Activated B cell treated with CpG ODN at 0.5 μM for 24 hours (primary cell): ENCODE measurements around the gene C1orf216. TPM values are rescaled to one million over a fixed set of nuclear protein-coding genes. Genes with fewer than 3 reads are reported as not detected.
"Not testable (repeated sequence)": the region's sequence is repeated elsewhere in the genome, so short reads cannot be mapped to it uniquely, and the experiment has no call there.

Experiments
- ATAC-seq: fragments of 200-7000 bp; cut with Tn5 transposase; one replicate; pipeline ENCODE4 v1.10.0; 2021; ENCODE audit warnings: low read depth, mild to moderate bottlenecking, moderate library complexity
- CTCF ChIA-PET: fragments of 350-600 bp; sonication (Branson Sonifier 250); formaldehyde crosslinking; loops from one replicate; lab custom pipeline; 2021; ENCODE audit warnings: antibody characterized with exemption; lab: Charles Lee
- POLR2A ChIA-PET: fragments of 350-600 bp; sonication (Branson Sonifier 250); formaldehyde crosslinking; loops from one replicate; lab custom pipeline; 2021; ENCODE audit warnings: antibody characterized with exemption; lab: Charles Lee
- DNase-seq: peaks from one replicate; pipeline ENCODE4 v3.0.0; 2022
- H3K27ac Mint-ChIP-seq: one replicate; pipeline ENCODE4 v1.8.0; 2020; ENCODE audit warnings: mixed read lengths
- H3K27me3 Mint-ChIP-seq: one replicate; pipeline ENCODE4 v1.8.0; 2021; ENCODE audit warnings: mixed read lengths
- H3K36me3 Mint-ChIP-seq: one replicate; pipeline ENCODE4 v1.8.0; 2021; ENCODE audit warnings: low read depth, mixed read lengths
- H3K4me1 Mint-ChIP-seq: one replicate; pipeline ENCODE4 v1.8.0; 2021; ENCODE audit warnings: mixed read lengths
- H3K4me3 Mint-ChIP-seq: one replicate; pipeline ENCODE4 v1.8.0; 2020; ENCODE audit warnings: mild to moderate bottlenecking, mixed read lengths
- H3K9me3 Mint-ChIP-seq: one replicate; pipeline ENCODE4 v1.8.0; 2020; ENCODE audit warnings: mixed read lengths
- CTCF ChIP-seq: fragments of 200-600 bp; IDR thresholded peaks from one replicate; pipeline ENCODE4 v1.8.0; 2022; ENCODE audit warnings: antibody characterized with exemption, mild to moderate bottlenecking
- intact Hi-C: fragments of 100-400 bp; cut with micrococcal nuclease; formaldehyde crosslinking; loops from one replicate; pipeline ENCODE4 v1.15.1; 2024
- total RNA-seq: library from RNA; stranded (reverse); gene quantifications from 2 replicates; pipeline ENCODE4 v1.2.3, GENCODE V29; 2022

The C1orf216 gene
- total RNA-seq, 1 donor from 2014 or later, result 4.4 TPM

- TF ChIP-seq CTCF, result no peak
- no peak for ATAC-seq
- POLR2A ChIA-PET, result no interaction called here
- Mint-ChIP-seq H3K36me3 (no peaks in the 10 kb centered on the region), H3K9me3 (no peaks in the 10 kb centered on the region), H3K27me3 (peaks cover 23% of the 10 kb centered on the region), H3K4me1 (no peaks in the 10 kb centered on the region), H3K27ac (no peak overlapping the region), H3K4me3 (no peak overlapping the region)
- intact Hi-C loops, result no loop called here
- CTCF ChIA-PET, result no interaction called here
- DNase-seq, result no peak
Observed at GRCh38 chr1:35691080-35691479, 27.6 kb downstream of the C1orf216 start.

GRCh38 chr1:35690103-35690502 lies 28.6 kb downstream of the C1orf216 start:
- ATAC-seq, CTCF ChIA-PET, H3K36me3 Mint-ChIP-seq, H3K4me1 Mint-ChIP-seq, DNase-seq, H3K27ac Mint-ChIP-seq, H3K4me3 Mint-ChIP-seq, intact Hi-C loops, POLR2A ChIA-PET, H3K9me3 Mint-ChIP-seq: not testable (repeated sequence)
- H3K27me3 Mint-ChIP-seq, result peaks cover 17% of the 10 kb centered on the region

GRCh38 chr1:35688161-35688560 lies 30.5 kb downstream of the C1orf216 start:
- DNase-seq, result no peak
- Mint-ChIP-seq H3K9me3 (no peaks in the 10 kb centered on the region), H3K36me3 (no peaks in the 10 kb centered on the region), H3K4me3 (no peak overlapping the region), H3K27me3 (peaks cover 14% of the 10 kb centered on the region), H3K4me1 (no peaks in the 10 kb centered on the region), H3K27ac (no peak overlapping the region)
- ATAC-seq, result no peak
- POLR2A ChIA-PET, result no interaction called here
- CTCF ChIA-PET, result interaction anchor here (0.6 kb wide), 1 partner anchor 8 kb away, joined by 3 read pairs; no protein-coding TSS in a partner anchor
- intact Hi-C loops, result no loop called here
- no peak for TF ChIP-seq CTCF

- H3K9me3 Mint-ChIP-seq, result no peaks in the 10 kb centered on the region
- H3K27ac Mint-ChIP-seq, result no peak overlapping the region
- ATAC-seq, result no peak
- DNase-seq, result no peak
- H3K36me3 Mint-ChIP-seq, result no peaks in the 10 kb centered on the region
- no peak for TF ChIP-seq CTCF
- ChIA-PET CTCF (no interaction called here), POLR2A (no interaction called here)
- no peaks in the 10 kb centered on the region for H3K4me1 Mint-ChIP-seq
- no peak overlapping the region for H3K4me3 Mint-ChIP-seq
- peaks cover 5% of the 10 kb centered on the region for H3K27me3 Mint-ChIP-seq
- intact Hi-C loops, result no loop called here
Observed at GRCh38 chr1:35683012-35683411, 35.7 kb downstream of the C1orf216 start.

- Mint-ChIP-seq H3K9me3 (no peaks in the 10 kb centered on the region), H3K36me3 (no peaks in the 10 kb centered on the region), H3K27me3 (peaks cover 13% of the 10 kb centered on the region), H3K27ac (no peak overlapping the region), H3K4me1 (no peaks in the 10 kb centered on the region), H3K4me3 (no peak overlapping the region)
- intact Hi-C loops, result no loop called here
- ATAC-seq (no peak), DNase-seq (no peak)
- TF ChIP-seq CTCF, result no peak
- POLR2A ChIA-PET, result interaction anchor here (0.8 kb wide), 1 partner anchor 61 kb away, joined by 4 read pairs; no protein-coding TSS in a partner anchor
- CTCF ChIA-PET, result no interaction called here
Observed at GRCh38 chr1:35680271-35680670, 38.4 kb downstream of the C1orf216 start.

- ATAC-seq, result no peak
- no peak for TF ChIP-seq CTCF
- Mint-ChIP-seq H3K4me3 (no peak overlapping the region), H3K36me3 (no peaks in the 10 kb centered on the region), H3K27ac (no peak overlapping the region), H3K4me1 (no peaks in the 10 kb centered on the region), H3K9me3 (no peaks in the 10 kb centered on the region), H3K27me3 (peaks cover 25% of the 10 kb centered on the region)
- ChIA-PET CTCF (no interaction called here), POLR2A (no interaction called here)
- intact Hi-C loops, result no loop called here
- DNase-seq, result no peak
Observed at GRCh38 chr1:35675773-35676172, 42.9 kb downstream of the C1orf216 start.
